Measurements from ENCODE around the gene ESR1.
"Not testable (repeated sequence)": the region's sequence is repeated elsewhere in the genome, so short reads cannot be mapped to it uniquely, and the experiment has no call there.

ESR1 gene

DNA sequence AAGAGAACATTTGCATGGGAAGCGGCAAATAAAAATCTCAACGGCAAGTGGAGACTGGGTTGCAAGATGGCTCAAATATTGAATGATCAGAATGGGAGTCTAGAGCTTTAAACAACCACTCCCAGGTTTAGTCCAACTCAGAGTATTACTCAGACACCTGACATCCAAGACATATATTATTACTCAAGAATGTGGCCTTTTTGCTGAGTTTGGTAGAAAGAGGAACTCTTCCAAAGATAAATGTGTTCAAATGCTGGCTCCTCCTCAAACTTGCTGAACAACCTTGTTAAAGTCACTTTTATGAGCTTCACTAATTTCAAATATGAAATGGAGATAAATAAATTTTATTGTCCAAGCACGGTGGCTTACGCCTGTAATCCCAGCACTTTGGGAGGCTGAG lies 77.8 kb downstream of the ESR1 start:
- Histone ChIP-seq H3K27me3 (ENCODE audit: control insufficient read depth, low read length) (no peaks in the 10 kb centered on the region), H3K9me2 (replicated peaks; ENCODE audit: control insufficient read depth, low read length) (no peaks in the 10 kb centered on the region), H3K9me3 (ENCODE audit: control insufficient read depth, insufficient read depth, low read length) (no peaks in the 10 kb centered on the region), H3K27ac (ENCODE audit: low read depth, low read length) (no peak overlapping the region), H3K79me2 (ENCODE audit: control insufficient read depth, low read length) (no peaks in the 10 kb centered on the region), H3K36me3 (ENCODE audit: control insufficient read depth, low read length) (no peaks in the 10 kb centered on the region), H3F3A (ENCODE audit: control insufficient read depth, insufficient read depth) (no peaks in the 10 kb centered on the region), H3K4me3 (ENCODE audit: low read length) (no peak overlapping the region), H3K4me2 (ENCODE audit: low read length) (no peak overlapping the region), H4K20me1 (ENCODE audit: control insufficient read depth, insufficient read depth, low read depth, low read length) (no peaks in the 10 kb centered on the region), H3K4me1 (ENCODE audit: control insufficient read depth, low read length) (no peaks in the 10 kb centered on the region)
- TF ChIP-seq, protein P1, sequence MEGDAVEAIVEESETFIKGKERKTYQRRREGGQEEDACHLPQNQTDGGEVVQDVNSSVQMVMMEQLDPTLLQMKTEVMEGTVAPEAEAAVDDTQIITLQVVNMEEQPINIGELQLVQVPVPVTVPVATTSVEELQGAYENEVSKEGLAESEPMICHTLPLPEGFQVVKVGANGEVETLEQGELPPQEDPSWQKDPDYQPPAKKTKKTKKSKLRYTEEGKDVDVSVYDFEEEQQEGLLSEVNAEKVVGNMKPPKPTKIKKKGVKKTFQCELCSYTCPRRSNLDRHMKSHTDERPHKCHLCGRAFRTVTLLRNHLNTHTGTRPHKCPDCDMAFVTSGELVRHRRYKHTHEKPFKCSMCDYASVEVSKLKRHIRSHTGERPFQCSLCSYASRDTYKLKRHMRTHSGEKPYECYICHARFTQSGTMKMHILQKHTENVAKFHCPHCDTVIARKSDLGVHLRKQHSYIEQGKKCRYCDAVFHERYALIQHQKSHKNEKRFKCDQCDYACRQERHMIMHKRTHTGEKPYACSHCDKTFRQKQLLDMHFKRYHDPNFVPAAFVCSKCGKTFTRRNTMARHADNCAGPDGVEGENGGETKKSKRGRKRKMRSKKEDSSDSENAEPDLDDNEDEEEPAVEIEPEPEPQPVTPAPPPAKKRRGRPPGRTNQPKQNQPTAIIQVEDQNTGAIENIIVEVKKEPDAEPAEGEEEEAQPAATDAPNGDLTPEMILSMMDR (IDR thresholded peaks at IDR 0.05; ENCODE audit: low read depth, low read length, poor library complexity, severe bottlenecking), result no peak
- no peak for TF ChIP-seq EZH2phosphoT487 (IDR thresholded peaks at IDR 0.05; ENCODE audit: borderline replicate concordance, low read length)

DNA sequence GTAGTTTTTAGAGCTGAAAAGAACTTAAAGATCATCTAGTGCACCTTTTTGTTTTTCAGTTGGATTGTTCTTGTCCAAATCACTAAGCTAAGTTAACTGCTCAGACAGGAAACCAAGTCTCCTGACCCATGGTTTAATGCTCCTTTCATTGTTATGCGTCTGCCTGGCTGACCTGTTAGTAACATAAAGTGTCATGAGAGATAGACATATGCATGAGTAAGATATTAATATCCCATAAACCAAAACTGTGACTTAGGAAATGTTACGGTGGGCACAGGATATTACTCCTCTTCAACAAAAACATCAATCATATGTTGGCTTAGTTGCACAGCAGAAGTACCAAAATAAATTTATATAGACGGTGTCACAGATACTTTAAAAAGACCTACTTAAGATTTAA lies 84.0 kb downstream of the ESR1 start:
- Histone ChIP-seq H3K79me2 (ENCODE audit: control insufficient read depth, low read length) (no peaks in the 10 kb centered on the region), H3K4me3 (ENCODE audit: low read length) (no peak overlapping the region), H3K4me1 (ENCODE audit: control insufficient read depth, low read length) (no peaks in the 10 kb centered on the region), H3K27me3 (ENCODE audit: control insufficient read depth, low read length) (0 out of 2 replicates have a peak, but pooled peaks cover 3% of the 10 kb centered on the region), H3K36me3 (ENCODE audit: control insufficient read depth, low read length) (no peaks in the 10 kb centered on the region), H3K27ac (ENCODE audit: low read depth, low read length) (no peak overlapping the region), H3K9me2 (replicated peaks; ENCODE audit: control insufficient read depth, low read length) (no peaks in the 10 kb centered on the region), H3K4me2 (ENCODE audit: low read length) (no peak overlapping the region), H3F3A (ENCODE audit: control insufficient read depth, insufficient read depth) (no peaks in the 10 kb centered on the region), H4K20me1 (ENCODE audit: control insufficient read depth, insufficient read depth, low read depth, low read length) (no peaks in the 10 kb centered on the region), H3K9me3 (ENCODE audit: control insufficient read depth, insufficient read depth, low read length) (no peaks in the 10 kb centered on the region)
- no peak for TF ChIP-seq EZH2phosphoT487 (IDR thresholded peaks at IDR 0.05; ENCODE audit: borderline replicate concordance, low read length)

DNA sequence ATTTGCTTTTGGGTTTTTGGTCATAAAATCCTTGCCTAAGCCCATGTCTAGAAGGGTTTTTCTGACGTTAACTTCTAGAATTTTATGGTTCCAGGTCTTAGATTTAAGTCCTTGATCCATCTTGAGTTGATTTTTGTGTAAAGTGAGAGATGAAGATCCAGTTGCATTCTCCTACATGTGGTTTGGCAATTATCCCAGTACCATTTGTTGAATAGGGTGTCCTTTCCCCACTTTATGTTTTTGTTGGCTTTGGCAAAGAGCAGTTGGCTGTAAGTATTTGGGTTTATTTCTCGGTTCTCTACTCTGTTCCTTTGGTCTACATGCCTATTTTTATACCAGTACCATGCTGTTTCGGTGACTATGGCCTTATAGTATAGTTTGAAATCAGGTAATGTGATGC lies 86.9 kb downstream of the ESR1 start:
- not testable (repeated sequence) for H3K9me2 ChIP-seq (replicated peaks; ENCODE audit: control insufficient read depth, low read length); H3K27me3 ChIP-seq (ENCODE audit: control insufficient read depth, low read length); H4K20me1 ChIP-seq (ENCODE audit: control insufficient read depth, insufficient read depth, low read depth, low read length); H3K9me3 ChIP-seq (ENCODE audit: control insufficient read depth, insufficient read depth, low read length); H3K79me2 ChIP-seq (ENCODE audit: control insufficient read depth, low read length); H3K27ac ChIP-seq (ENCODE audit: low read depth, low read length); H3K4me1 ChIP-seq (ENCODE audit: control insufficient read depth, low read length); H3K36me3 ChIP-seq (ENCODE audit: control insufficient read depth, low read length); H3K4me2 ChIP-seq (ENCODE audit: low read length); H3K4me3 ChIP-seq (ENCODE audit: low read length); H3F3A ChIP-seq (ENCODE audit: control insufficient read depth, insufficient read depth)

DNA sequence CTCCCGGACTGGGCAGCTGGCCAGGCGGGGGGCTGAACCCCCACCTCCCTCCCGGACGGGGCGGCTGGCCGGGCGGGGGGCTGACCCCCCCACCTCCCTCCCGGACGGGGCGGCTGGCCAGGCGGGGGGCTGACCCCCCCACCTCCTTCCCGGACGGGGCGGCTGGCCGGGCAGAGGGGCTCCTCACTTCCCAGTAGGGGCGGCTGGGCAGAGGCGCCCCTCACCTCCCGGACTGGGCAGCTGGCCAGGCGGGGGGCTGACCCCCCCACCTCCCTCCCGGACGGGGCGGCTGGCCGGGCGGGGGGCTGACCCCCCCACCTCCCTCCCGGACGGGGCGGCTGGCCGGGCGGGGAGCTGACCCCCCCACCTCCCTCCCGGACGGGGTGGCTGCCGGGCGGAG lies 91.7 kb downstream of the ESR1 start:
- H3K9me3 ChIP-seq (ENCODE audit: control insufficient read depth, insufficient read depth, low read length); H3K9me2 ChIP-seq (replicated peaks; ENCODE audit: control insufficient read depth, low read length); H3K79me2 ChIP-seq (ENCODE audit: control insufficient read depth, low read length); H3K4me1 ChIP-seq (ENCODE audit: control insufficient read depth, low read length); H3K27ac ChIP-seq (ENCODE audit: low read depth, low read length); H3K4me3 ChIP-seq (ENCODE audit: low read length); H3K4me2 ChIP-seq (ENCODE audit: low read length); H3K36me3 ChIP-seq (ENCODE audit: control insufficient read depth, low read length); H3K27me3 ChIP-seq (ENCODE audit: control insufficient read depth, low read length); H4K20me1 ChIP-seq (ENCODE audit: control insufficient read depth, insufficient read depth, low read depth, low read length); H3F3A ChIP-seq (ENCODE audit: control insufficient read depth, insufficient read depth): not testable (repeated sequence)

DNA sequence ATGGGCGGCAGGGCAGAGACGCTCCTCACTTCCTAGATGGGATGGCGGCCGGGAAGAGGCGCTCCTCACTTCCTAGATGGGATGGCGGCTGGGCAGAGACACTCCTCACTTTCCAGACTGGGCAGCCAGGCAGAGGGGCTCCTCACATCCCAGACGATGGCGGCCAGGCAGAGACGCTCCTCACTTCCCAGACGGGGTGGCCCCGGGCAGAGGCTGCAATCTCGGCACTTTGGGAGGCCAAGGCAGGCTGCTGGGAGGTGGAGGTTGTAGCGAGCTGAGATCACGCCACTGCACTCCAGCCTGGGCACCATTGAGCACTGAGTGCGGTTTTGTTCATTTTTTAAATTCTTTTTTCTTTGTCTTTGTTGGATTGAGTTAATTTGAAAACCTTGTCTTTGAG lies 92.3 kb downstream of the ESR1 start:
- not testable (repeated sequence) for H3K27me3 ChIP-seq (ENCODE audit: control insufficient read depth, low read length); H3K9me2 ChIP-seq (replicated peaks; ENCODE audit: control insufficient read depth, low read length); H3K36me3 ChIP-seq (ENCODE audit: control insufficient read depth, low read length); H3K4me3 ChIP-seq (ENCODE audit: low read length); H3K4me1 ChIP-seq (ENCODE audit: control insufficient read depth, low read length); H3F3A ChIP-seq (ENCODE audit: control insufficient read depth, insufficient read depth); H3K4me2 ChIP-seq (ENCODE audit: low read length); H3K9me3 ChIP-seq (ENCODE audit: control insufficient read depth, insufficient read depth, low read length); H4K20me1 ChIP-seq (ENCODE audit: control insufficient read depth, insufficient read depth, low read depth, low read length); H3K79me2 ChIP-seq (ENCODE audit: control insufficient read depth, low read length); H3K27ac ChIP-seq (ENCODE audit: low read depth, low read length)

Measured in DOHH2 (cell line).